SK-MEL-5 (cell line): Measurements from ENCODE around the gene TNFAIP2. TPM values are rescaled to one million over a fixed set of nuclear protein-coding genes. Genes with fewer than 3 reads are reported as not detected.
"Not testable (repeated sequence)": the region's sequence is repeated elsewhere in the genome, so short reads cannot be mapped to it uniquely, and the experiment has no call there.

ENCODE experiments used
- DNase-seq: peaks from one replicate; pipeline ENCODE4 v3.0.0-alpha.2; 2016; ENCODE audit warnings: low read depth, low spot score
- in situ Hi-C: cut with HindIII; loops from 2 replicates; pipeline ENCODE4 v1.10.0; 2016; ENCODE audit warnings: low sequenced_read_pairs, high pct_unique_total_duplicates, low pct_unique_long_range_greater_than_20kb
- total RNA-seq: library from RNA; depleted of rRNA; stranded (reverse); fragments of >200 nt; shearing (Covaris generic); gene quantifications from 2 replicates; pipeline ENCODE4 v1.2.3, GENCODE V29; 2014

Gene TNFAIP2
- total RNA-seq, 1 experiment from 2014 or later, result not detected

DNA sequence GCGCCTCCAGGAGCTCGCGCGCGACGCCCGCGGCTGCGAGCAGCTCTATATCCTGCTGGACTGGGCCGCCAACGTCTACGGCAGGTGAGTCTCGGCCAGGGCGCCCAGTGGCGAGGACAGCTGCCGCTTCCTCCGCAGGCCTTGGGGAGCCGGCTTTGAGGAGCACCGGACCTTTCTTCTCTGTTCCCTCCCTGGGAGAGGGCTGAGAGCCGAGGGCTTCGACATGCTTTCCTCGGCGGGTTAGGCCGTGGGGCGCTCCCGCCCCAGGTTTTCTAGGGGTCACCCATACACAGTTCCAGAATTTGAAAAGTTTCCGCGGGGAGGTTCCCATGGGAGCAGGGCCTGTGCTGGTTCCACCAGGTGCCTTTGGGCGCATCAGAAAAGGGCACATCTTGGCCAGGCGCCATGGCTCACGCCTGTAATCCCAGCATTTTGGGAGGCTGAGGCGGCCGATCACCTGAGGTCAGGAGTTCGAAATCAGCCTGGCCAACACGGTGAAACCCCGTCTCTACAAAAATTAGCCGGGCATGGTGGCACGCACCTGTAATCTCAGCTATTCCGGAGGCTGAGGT is 20.5 kb upstream of the TNFAIP2 start:
- no peak for DNase-seq
- in situ Hi-C loops, result no loop called here

DNA sequence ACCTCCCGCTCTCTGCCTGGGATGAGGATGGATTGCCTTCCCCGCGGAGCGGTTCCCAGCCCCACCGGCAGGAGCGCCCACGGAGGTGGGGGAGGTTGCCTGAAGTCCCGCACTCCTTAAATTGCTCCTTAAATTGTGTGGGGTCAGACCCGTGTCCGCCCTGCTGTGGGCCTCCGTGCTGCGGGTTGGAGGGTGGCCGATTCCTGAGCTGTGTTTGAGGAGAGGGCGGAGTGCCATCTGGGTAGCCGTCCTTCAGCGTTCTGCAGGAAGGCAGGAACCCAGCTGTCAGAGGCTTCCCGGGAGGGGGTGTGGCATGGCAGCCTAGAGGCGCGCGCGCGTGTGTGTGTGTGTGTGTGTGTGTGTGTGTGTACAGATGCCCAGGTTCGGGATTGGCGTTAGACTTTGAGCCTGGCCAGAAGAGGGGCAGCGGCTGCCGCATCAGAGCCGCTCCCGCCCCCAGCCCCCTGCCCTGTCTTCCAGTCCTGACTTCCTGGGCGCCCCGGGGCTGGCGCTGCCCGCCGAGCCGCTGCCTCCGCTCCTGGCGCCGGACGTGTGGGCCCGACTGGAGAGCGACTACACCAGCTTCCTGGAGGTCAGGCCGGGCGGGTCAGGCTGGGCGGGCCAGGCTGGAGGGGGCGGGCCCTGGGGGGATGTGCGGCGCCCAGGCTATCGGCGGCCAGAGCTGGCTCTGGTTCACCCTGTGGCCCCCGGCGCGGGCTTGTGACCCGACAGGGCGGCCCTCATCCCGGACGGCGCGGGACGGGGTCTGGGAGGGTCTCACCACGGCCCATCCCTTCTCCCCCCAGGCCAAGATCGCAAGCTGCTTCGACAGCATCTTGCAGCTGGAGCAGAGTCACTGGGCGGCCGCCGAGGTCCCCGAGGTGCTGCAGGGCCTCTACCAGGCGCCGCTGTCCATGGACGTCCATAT is 19.5 kb upstream of the TNFAIP2 start:
- peak; percentile 36 for DNase-seq
- in situ Hi-C loops, result no loop called here

DNA sequence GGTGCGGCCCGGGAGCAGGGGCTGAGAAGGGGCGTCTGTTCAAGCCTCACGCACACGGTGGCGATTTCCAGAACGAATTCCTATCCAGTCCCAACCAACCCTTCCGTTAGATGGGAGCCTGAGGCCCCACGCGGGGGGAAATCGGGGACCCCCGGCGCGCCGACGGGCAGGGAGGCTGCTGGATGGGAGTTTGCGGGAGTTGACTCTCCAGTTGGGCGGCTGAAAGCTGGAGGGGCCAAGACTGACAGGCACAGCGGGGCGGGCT is 18.9 kb upstream of the TNFAIP2 start:
- DNase-seq, result no peak

DNA sequence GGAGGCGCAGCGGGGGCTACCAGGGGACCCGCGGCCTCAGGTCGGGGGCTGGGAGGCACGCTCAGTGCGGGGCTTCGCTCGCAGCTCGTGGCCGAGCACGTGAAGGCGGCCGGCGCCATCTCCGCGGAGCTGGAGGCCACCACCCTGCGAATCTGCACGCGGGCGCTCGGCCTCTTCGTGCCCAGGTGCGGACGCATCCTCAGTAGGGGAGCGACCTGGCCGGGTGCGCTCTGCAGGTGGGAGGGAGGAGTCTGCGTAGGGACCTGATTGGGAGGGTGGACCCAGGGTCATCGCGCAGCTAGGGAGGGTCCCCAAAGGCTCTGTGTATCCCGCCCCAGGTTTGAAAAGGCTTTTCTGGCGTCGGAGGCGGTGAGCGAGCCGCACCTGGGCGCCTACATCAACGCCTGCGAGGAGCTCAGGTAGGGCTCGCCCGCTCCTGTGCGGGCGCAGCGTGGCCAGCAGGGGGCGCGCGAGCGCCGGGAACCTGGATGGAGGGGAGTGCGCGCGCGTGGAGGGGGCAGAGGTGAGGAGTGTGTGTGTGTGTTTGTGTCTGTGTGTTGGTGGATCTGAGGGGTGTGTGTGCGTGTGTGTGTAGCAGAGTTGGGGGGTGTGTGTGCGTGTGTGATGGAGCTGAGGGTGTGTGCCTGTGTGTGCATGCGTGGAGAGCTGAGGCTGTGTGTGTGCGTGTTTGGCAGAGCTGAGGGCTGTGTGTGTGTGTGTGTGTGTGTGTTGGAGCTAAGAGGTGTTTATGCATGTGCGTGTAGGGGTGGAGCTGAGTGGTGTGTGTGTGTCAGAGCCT is 18.4 kb upstream of the TNFAIP2 start:
- DNase-seq, result peak; percentile 43
- in situ Hi-C loops, result no loop called here

More for the DNA sequence above, 18.9 kb upstream of the TNFAIP2 start:
- in situ Hi-C loops, result no loop called here

DNA sequence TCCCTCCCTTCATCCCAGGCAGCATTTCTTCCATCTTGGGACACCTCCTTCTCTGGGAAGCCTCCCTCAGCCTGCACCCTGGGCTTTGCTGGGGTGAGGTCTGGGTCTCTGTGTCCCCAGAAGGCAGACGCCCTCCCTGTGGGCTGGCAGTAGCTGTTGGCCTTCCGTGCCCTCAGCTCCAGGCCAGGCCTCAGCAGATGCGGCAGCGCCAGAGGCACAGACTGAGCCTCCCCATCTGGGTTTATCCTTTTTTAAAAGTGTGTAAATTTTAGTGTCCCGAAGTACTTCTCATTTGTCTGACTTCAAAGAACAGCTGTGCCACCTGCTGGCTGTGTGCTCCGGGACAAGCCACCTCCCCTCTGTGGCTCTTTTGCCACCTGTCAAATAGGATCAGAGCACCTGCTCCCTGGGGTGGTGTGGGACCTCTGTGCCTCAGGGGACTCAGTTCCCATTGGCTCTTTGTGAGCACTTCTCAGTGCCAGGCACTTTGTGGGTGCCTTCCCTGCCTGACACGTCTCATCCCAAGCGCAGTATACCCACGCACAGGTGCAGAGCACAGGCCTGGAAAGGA is 17.6 kb upstream of the TNFAIP2 start:
- DNase-seq, result no peak
- in situ Hi-C loops, result no loop called here

DNA sequence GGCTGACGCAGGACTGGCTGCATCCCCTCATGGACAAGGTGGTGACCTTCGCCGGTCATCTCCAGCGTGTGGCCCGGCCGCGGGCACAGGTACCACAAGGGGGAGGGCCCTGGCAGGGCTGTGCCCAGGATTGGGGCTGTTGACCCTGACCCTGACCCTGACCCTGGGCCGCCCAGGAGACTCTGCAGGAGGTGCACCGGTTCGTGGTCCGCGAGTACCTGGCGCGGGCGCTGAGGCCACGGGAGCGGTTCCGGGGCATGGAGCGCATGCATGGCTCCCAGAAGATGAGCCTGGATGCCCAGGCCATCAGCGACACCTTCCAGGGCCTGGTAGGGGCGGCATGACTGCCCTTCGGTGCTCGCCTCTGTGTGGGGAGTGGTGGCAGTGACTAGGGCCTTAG is 15.8 kb upstream of the TNFAIP2 start:
- no peak for DNase-seq
- in situ Hi-C loops, result no loop called here

DNA sequence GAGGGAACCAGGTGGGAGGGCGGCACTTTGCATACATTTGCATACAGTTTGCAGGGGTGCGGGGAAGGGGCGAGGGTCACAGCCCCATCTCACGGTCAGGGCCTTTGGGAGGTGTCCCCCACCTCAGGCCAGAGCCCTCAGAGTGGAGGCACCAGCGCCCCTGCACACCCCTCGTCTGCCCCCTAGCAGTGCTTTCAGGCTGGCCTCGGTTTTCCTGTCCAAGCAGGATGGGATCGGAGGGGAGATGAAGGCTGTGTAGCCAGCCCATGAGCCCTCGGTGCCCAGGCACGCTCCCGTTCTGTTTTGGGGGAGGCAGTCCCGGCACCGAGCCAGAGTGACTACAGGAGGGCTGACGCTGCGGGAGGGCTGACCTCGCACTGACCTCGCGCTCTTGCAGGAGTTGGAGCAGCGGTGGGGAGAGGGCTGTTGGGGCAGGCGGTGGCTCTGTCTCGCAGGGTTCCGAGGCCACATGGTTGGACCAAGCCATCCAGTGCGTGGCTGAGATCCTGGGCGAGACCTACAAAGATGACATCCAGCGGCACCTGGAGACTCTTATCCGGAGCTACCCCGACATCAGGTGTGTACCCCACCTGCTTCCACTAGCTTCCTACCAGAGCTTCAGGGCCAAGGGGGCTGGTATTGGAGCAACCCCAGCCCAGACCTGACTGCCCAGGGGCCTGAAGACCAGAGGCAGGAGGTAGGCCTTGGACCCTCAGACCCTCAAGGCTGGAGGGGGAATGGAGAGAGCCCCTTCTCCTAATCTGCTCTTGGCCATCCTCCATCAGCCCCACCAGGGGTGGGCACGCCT is 15.1 kb upstream of the TNFAIP2 start:
- no peak for DNase-seq
- in situ Hi-C loops, result no loop called here

DNA sequence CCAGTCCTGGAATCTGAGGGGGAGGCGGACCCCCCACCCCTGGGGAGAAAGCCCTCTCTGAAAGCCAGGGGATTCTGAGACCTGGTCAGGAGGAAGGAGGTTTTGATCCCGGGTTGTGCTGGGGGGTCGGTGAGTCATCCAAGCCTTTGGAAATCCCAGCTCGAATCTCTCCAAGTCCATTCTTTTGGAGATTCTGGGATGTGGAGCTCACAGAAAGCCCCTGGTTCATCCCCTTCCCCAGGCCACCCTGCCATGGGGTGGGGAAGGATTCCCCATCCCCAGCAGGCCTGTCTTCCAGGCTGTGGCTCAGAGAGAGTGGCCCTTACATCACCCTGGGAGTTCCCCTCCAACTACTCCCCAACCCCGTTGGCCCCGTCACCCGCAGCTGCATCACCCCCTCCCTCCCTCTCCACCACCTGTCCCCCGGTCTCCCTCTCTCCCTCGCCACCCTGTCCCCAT is 14.5 kb upstream of the TNFAIP2 start:
- DNase-seq, result no peak

DNA sequence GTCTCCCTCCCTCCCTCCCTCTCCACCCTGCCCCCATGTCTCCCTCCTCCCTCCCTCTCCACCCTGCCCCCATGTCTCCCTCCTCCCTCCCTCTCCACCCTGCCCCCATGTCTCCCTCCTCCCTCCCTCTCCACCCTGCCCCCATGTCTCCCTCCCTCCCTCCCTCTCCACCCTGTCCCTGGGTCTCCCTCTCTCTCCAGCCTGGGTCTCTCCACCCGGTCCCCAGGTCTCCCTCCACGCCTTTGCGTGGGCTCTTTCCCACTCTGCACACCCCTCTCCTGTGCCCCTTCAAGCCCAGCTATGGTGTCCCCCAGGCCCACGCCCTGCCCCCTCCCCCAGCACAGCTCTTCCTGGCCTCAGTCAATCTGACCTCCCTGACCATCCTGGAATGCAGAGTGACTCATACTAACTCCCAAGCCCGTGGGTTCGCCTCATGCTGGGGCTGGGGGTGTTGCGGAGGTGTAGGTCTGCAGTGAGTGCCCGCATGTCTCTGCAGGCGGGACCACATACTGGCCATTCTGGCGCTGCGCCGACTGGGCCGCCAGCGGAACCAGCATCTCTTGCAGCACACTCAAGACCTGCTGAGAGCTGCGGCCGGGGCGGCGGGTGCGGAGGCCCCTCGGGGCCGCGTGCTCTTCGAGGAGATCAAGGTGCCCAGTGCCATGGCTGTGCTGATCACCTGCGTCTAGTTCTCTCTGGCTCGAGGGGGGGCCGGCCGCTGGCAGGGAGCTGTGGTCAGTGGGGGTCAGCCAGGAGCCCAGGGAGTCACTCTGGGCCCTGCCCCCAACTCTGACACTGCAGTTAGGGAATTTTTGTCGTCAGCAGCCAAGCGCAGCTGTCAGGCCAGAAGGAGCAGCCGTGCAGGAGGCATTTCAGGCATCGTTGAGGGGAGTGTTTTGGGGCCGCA is 13.5 kb upstream of the TNFAIP2 start:
- no peak for DNase-seq
- in situ Hi-C loops, result no loop called here

More for the DNA sequence above, 14.5 kb upstream of the TNFAIP2 start:
- in situ Hi-C loops, result no loop called here

DNA sequence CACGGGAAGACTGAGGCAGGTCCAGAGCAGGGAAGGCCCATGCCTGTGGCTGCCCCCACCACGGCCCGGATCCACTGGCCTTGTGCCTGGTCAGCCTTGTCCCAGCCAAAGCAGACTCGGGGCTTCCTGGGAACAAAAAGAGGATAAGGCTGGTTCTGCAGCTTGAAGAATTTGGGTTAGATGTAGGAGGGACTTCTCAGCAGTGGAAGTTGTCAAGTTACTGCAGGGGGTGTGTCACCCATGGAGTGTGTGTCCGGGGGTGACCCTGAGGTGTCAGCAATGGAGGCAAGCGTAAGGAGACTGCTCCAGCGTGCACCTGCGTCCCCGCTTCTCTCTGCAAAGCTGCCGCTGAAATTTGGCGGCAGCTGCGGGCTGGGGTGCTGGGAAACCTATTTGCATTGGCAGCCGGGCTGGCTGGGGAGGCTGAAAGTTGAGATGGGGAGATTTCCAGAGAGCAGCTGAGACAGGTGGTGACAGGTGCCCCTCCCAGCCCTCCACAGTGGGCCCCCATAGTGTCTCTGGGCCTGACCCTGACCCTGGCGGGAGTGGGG is 12.5 kb upstream of the TNFAIP2 start:
- in situ Hi-C loops, result no loop called here
- no peak for DNase-seq

DNA sequence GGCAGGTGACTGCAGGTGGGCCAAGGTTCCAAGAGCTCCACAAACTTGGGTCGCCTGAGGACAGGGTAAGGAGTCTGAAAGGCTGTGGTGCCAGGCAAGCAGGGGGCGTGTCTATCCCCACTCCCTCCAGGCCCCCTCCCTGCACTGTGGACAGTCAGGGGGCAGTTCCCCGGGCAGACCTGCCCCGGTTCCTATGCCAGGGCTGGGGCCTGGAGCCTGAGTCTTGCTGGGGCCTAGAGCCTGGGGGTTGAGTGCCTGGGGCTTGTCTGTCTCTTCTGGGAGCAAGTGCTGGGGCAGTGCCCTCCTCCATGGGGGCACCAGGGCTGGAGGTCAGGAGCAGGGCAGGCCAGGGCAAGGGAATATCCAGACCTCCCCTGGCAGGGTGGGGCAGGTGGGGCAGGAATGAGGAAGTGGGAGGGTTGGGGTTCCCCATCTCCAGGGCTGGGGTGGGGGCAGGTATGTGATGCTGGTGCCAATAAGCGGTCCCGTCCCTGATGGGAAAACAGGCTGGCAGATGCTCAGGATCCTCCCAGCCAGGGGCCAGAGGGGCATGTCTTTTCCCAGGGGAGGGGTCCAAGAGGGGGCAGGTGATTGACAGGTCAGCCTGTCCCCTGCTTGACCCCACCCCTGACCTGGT is 11.9 kb upstream of the TNFAIP2 start:
- in situ Hi-C loops, result no loop called here
- DNase-seq, result no peak

DNA sequence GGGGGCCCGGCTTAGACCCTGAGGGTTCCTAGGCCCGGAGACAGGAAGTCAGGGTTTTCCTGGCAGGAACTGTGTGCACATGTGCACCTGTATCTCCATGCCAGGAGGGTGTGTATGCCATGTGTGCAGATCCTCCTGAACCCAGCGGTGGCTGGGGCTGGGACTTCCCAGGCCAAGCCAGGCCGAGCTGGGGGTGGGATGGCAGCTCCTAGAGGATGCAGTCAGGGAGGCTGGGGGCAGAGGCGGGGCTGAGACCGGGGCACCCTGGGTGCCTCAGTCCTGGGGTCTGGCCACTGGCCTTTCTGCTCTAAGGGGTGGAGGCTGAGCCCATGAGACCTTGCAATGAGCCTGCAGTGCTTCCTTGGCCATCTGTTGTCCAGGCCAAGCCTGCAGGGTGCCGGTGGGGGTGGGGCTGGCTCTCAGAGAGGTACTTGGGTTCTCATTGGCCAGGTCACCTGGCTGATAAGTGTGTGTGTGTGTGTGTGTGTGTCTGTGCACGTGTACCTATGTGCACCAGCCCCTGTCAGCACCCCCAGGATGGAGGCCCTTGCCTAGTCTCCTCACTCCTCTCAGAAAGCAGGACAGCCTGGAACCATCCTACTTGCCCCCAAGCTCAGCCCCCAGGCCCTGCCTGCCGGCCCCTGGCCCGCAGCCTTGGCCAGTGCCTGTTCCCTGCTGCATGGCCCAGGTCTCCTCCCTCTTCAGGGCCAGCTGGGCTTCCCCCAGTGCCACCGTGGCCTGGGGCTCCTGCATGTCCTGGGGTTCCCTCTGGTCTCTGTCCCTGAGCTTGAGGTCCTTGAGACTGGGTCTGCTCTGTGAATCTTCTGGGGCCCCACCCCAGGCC is 10.6 kb upstream of the TNFAIP2 start:
- in situ Hi-C loops, result no loop called here
- DNase-seq, result no peak

DNA sequence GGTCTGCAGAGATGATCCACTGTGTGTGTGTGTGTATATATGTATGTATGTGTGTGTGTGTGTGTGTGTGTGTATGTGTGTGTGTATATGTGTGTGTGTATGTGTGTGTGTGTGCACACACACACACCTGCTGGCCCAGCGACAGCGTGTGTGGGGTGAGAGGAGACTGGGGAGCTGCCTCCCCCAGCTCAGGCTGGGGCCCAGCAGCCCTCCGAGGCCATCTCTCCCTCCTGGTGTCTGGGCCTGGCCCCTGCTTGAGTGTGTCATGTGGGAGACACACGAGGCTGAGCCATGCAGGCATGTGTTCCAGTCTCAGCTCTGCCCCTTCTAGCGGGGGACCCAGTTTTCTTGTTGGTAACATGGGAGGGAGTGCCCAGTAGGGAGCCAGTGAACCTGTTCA is 10.0 kb upstream of the TNFAIP2 start:
- in situ Hi-C loops, result no loop called here
- no peak for DNase-seq

DNA sequence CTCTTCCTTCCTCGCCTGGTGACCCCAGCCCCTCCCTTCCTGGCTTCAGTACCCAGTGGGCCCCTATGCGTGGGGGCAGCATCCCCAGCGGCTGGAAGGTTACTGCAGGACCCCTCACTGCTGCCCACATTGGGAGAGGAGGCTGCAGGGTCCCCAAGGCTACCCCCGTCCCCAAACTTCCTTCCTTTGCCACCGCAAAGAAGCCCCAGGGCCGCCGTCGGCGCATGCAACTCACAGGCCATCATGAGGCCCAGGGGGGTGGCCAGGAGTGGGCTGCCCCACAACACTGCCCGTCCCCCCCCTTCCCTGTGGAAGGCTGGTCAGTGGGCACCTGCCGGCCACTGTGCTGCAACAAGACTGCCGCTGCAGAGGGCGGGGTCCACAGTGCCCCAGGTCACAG is 9.5 kb upstream of the TNFAIP2 start:
- DNase-seq, result no peak
- in situ Hi-C loops, result no loop called here

DNA sequence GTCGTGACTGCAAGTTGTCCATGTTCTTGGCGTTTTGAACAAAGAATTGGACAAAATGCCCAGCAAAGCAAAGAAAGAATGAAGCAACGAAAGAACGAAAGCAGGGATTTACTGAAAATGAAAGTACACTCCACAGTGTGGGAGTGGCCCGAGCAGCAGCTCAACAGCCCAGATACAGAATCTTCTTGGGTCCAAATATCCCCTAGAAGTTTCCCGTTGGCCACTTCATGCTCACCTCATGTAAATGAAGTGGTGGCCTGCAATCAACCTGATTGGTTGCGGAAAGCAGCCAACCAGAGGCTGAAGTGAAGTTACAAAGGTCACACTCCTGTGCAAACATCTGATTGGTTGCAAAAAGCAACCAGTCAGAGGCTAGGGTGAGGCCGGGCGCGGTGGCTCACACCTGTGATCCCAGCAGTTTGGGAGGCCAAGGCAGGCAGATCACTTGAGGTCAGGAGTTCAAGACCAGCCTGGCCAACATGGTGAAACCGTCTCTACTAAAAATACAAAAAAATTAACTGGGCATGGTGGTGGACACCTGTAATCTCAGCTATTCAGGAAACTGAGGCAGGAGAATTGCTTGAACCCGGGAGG is 8.1 kb upstream of the TNFAIP2 start:
- DNase-seq, result peak; percentile 22
- in situ Hi-C loops, result not testable (repeated sequence)
